Stimulated activated effector memory CD8-positive, alpha-beta T cell treated with anti-CD3 and anti-CD28 coated beads, Interleukin-12 subunit alpha, Interleukin-12 subunit beta, amount 100 ng/mL, for 72 hours (primary cell): ENCODE results near the gene MAGEB5.
"Not testable (repeated sequence)": the region's sequence is repeated elsewhere in the genome, so short reads cannot be mapped to it uniquely, and the experiment has no call there.

Experiments used
- ATAC-seq: fragments of 150-1000 bp; cut with Tn5 transposase; 2 replicates; pipeline ENCODE4 v1.10.0; 2021
- DNase-seq, 2 donors: peaks; one replicate each; pipeline ENCODE4 v3.0.0; 2021 to 2022; ENCODE audit warnings: low spot score in 2 of 2
- H3K27ac Mint-ChIP-seq: one replicate; pipeline ENCODE4 v1.8.0; 2022; ENCODE audit warnings: mild to moderate bottlenecking, mixed read lengths
- H3K36me3 Mint-ChIP-seq: one replicate; pipeline ENCODE4 v1.8.0; 2022; ENCODE audit warnings: mild to moderate bottlenecking, mixed read lengths
- H3K4me1 Mint-ChIP-seq: one replicate; pipeline ENCODE4 v1.8.0; 2022; ENCODE audit warnings: mixed read lengths
- H3K4me3 Mint-ChIP-seq: one replicate; pipeline ENCODE4 v1.8.0; 2022; ENCODE audit warnings: mild to moderate bottlenecking, mixed read lengths
- H3K9me3 Mint-ChIP-seq: one replicate; pipeline ENCODE4 v1.8.0; 2022; ENCODE audit warnings: mixed read lengths

Gene MAGEB5

GRCh38 chrX:26215869-26216268 is at the start of gene MAGEB5:
TSS of gene MAGEB5 (plus strand) at chrX:26216169. CDS start at chrX:26217302, 1,133 bp downstream.
- no peak within 1 kb of the TSS for H3K27ac Mint-ChIP-seq
- no peaks in the 10 kb centered on the region for H3K36me3 Mint-ChIP-seq
- no peak within 1 kb of the TSS for H3K4me3 Mint-ChIP-seq
- peaks cover 7% of the 10 kb centered on the region for H3K9me3 Mint-ChIP-seq
- no peaks in the 10 kb centered on the region for H3K4me1 Mint-ChIP-seq
- DNase-seq (no peak), ATAC-seq (no peak)

GRCh38 chrX:26192204-26192603 is 23.8 kb upstream of the MAGEB5 start, which contains the start of gene MAGEB6:
TSS of gene MAGEB6 (plus strand) at chrX:26192440. CDS start at chrX:26193847, 1,407 bp downstream.
- no peak for ATAC-seq
- no peak for DNase-seq
- Mint-ChIP-seq H3K4me3 (no peak within 1 kb of the TSS), H3K36me3 (no peaks in the 10 kb centered on the region), H3K9me3 (peaks cover 2% of the 10 kb centered on the region), H3K4me1 (no peaks in the 10 kb centered on the region), H3K27ac (no peak within 1 kb of the TSS)

- ATAC-seq, result no peak
- H3K4me1 Mint-ChIP-seq, result no peaks in the 10 kb centered on the region
Observed at GRCh38 chrX:26203561-26203960, 12.4 kb upstream of the MAGEB5 start.

GRCh38 chrX:26204717-26205116 is 11.3 kb upstream of the MAGEB5 start:
- H3K4me3 Mint-ChIP-seq, H3K9me3 Mint-ChIP-seq, H3K27ac Mint-ChIP-seq, H3K4me1 Mint-ChIP-seq, H3K36me3 Mint-ChIP-seq, DNase-seq, ATAC-seq: not testable (repeated sequence)

More at GRCh38 chrX:26203561-26203960, 12.4 kb upstream of the MAGEB5 start:
- Mint-ChIP-seq H3K36me3 (no peaks in the 10 kb centered on the region), H3K9me3 (no peaks in the 10 kb centered on the region), H3K27ac (no peak overlapping the region), H3K4me3 (no peak overlapping the region)
- DNase-seq, result no peak

- ATAC-seq (no peak), DNase-seq (no peak)
- peaks cover 4% of the 10 kb centered on the region for H3K9me3 Mint-ChIP-seq
- H3K4me1 Mint-ChIP-seq, result no peaks in the 10 kb centered on the region
- H3K36me3 Mint-ChIP-seq, result no peaks in the 10 kb centered on the region
- no peak overlapping the region for H3K4me3 Mint-ChIP-seq
- H3K27ac Mint-ChIP-seq, result no peak overlapping the region
Observed at GRCh38 chrX:26208012-26208411, 8.0 kb upstream of the MAGEB5 start.

- Mint-ChIP-seq H3K4me3 (no peak overlapping the region), H3K36me3 (no peaks in the 10 kb centered on the region), H3K9me3 (no peaks in the 10 kb centered on the region), H3K4me1 (no peaks in the 10 kb centered on the region), H3K27ac (no peak overlapping the region)
- ATAC-seq, result no peak
- no peak for DNase-seq
Observed at GRCh38 chrX:26219351-26219750, 3.4 kb downstream of the MAGEB5 start.

- no peak overlapping the region for H3K27ac Mint-ChIP-seq
- H3K9me3 Mint-ChIP-seq, result peaks cover 12% of the 10 kb centered on the region
- DNase-seq (no peak), ATAC-seq (no peak)
- H3K36me3 Mint-ChIP-seq, result no peaks in the 10 kb centered on the region
- no peaks in the 10 kb centered on the region for H3K4me1 Mint-ChIP-seq
- H3K4me3 Mint-ChIP-seq, result no peak overlapping the region
Observed at GRCh38 chrX:26234177-26234576, 18.2 kb downstream of the MAGEB5 start.

- no peak overlapping the region for H3K4me3 Mint-ChIP-seq
- H3K9me3 Mint-ChIP-seq, result peaks cover 3% of the 10 kb centered on the region
- H3K36me3 Mint-ChIP-seq, result no peaks in the 10 kb centered on the region
- H3K4me1 Mint-ChIP-seq, result no peaks in the 10 kb centered on the region
- DNase-seq (no peak), ATAC-seq (no peak)
- no peak overlapping the region for H3K27ac Mint-ChIP-seq
Observed at GRCh38 chrX:26253526-26253925, 37.6 kb downstream of the MAGEB5 start.

- Mint-ChIP-seq H3K36me3 (no peaks in the 10 kb centered on the region), H3K4me3 (no peak overlapping the region), H3K27ac (no peak overlapping the region), H3K9me3 (peaks cover 3% of the 10 kb centered on the region), H3K4me1 (no peaks in the 10 kb centered on the region)
- ATAC-seq (no peak), DNase-seq (no peak)
Observed at GRCh38 chrX:26254436-26254835, 38.5 kb downstream of the MAGEB5 start.

- no peak for DNase-seq
- H3K36me3 Mint-ChIP-seq, result no peaks in the 10 kb centered on the region
- H3K9me3 Mint-ChIP-seq, result peaks cover 1% of the 10 kb centered on the region
- no peaks in the 10 kb centered on the region for H3K4me1 Mint-ChIP-seq
- no peak overlapping the region for H3K4me3 Mint-ChIP-seq
- ATAC-seq, result no peak
- H3K27ac Mint-ChIP-seq, result no peak overlapping the region
Observed at GRCh38 chrX:26262121-26262523, 46.2 kb downstream of the MAGEB5 start.
